Islet of Langerhans (tissue), 1 donor: ENCODE measurements around the gene MAN1B1.
"Not testable (repeated sequence)": the region's sequence is repeated elsewhere in the genome, so short reads cannot be mapped to it uniquely, and the experiment has no call there.

Source experiments
- FAIRE-seq: peaks from one replicate; lab custom pipeline; 2011; peaks lifted over from hg19 to GRCh38; lab: Jason Lieb, UNC

MAN1B1 gene

DNA sequence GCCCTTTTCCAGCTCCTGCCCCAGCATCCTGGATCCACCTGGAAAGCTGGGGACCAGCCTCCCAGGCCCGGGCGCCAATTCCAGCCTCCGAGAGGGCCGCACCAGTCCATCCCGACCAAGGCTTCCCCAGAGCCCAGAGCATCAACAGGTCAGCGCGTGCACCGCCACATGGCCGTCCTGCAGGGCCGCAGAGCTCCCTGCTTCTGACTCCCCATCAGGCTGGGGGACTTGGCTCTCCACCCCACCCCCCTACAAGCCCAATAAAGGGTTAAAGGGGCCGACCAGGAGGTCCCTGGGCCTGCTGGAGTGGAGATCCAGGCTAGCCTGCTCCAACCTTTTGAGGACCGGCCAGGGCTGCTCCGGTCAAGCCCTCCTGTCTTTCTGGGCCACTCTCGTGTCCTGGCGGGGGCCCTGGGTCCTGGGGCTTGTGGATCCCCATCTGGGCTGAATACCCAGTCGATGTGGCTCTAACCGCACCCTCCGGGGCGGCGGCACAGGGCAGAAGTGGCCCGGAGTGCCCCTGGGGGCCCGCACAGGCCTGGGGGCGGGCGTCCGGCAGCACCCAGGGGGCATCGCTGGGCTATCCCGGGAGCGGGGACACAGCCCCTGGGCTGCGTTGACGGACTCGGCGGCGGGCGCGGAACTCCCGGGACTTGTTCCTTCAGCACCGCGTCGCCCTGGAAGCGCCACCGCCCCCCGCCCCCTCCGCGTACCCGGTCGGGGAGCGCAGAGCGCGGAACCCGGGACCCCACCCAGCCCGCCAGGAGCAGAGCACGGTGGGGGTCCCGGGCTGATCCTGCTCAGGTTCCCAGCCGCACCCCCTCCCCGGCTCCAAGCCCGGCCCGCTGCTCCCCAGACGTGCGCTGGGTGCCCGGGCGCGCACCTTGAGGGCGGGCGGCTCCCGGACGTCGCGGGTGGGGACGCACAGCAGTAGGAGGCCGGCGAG is 33.5 kb upstream of the MAN1B1 start:
- no peak for FAIRE-seq

DNA sequence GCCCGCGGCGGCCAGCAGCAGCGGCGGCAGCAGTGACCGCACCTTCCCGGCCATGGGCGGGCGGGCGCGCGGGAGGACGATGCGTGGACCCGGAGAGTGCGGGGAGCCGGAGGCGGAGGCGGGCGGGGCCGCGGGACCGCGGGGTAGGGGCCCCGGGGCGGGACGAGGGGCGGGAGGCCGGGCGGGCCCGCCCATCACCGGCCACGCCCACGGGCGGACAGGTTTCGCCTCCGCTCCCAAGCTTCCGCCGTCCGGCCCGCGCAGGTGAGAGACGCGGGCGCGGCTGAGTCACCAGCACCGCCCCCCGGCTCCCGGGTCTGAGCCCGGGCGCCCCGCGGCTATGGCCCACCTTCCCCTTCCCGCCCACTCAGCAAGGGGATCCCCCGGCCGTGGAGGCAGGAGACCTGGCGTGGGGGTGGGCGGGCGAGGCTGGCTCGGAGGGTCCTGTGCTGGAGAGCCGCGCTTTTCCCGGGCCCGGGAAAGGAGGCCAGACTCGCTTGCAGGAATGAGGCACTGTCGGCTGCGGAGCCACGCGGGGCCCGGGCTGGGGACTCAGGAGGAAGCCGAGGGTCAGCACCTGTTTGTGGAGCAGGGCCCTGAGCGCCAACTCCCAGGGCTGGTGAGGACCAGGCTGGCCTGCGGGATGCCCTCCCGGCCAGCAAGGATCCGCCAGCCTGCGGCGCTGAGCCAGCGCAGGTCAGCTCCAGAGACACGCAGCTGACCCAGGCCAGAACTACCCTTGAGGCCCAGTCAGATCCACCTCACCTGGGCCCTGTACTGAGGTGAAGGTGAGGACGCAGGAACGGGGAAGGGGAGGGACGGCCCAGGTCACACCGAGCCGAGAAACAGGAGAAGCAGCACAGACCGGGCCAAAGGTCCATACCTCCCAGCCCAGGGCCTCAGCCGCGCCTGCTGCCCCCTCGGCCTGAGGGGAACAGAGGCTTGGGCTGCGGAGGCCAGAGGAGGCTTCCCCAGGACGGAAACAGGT is 32.5 kb upstream of the MAN1B1 start, which contains the start of gene ENTPD2:
Gene ENTPD2, minus strand, starts transcription at position 118 of the 988 bp plus-strand sequence. Its CDS starts 64 bp downstream, at position 54.
- FAIRE-seq = no peak

DNA sequence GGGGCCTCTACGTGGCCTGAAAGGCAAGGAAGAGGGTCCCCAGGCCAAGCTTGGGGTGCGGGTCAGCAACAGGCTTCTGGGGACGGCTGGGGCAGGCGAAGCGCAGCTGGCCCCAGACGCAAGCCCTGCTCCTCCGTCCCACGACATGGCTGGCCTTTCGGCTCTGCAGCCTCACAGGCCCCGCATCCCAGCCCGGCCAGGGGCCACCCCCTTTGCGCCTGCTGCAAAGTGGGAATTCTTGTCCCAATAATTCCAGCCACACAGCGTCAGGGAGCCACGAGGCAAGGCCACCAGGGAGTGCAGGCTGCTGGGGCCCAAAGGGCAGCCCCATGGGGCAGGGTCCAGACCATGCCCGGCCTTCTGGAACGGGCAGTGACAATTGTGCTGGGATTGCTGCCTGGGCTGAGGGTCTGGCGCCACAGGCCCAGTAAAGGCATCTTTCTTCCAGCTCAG is 31.8 kb upstream of the MAN1B1 start:
- FAIRE-seq = no peak

DNA sequence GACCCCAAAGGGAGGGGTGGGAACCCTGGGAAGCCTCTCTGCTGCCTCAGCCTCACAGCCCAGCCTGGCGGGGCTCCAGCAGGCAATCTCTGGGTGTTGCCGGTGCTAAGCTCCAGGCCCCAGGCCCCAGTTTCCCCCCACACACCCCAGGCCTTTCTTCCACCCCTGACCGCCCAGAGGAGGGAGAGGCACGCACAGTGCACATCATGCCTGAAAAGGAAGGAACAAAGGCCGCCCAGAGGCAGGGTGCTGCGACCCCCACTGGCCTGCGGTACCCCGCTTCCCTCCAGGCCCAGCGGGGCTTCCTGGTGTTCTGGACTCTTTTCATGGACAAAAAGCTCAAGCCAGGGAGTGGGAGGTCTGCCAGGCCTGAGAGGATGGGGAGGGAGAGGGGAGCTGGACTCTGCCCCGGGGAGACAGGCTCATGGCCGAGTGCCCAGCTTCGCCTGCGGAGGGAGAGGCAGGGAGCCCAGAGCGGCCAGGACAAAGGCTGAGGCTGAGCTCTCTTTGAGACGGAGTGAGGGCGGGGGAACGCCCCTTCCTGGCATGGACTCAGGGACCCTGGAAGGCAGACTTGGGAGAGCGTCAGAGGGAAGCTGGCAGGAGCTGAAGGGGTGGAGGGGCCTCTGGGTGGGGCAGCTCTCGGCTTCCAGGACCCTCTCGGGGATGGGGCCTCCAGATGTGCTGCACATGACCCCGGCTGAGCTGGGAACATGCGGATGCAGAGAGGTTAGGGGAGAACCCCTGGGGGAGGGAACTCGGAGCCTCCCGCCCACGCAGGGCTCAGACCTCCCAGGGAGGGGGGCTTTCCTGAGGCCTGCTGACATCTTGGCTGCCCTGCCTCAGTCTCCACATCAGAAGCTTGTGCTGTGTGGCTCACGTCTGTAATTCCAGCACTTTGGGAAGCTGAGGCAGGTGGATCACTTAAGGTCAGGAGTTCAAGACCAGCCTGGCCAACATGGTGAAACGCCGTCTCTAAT is 31.1 kb upstream of the MAN1B1 start:
- FAIRE-seq = no peak

DNA sequence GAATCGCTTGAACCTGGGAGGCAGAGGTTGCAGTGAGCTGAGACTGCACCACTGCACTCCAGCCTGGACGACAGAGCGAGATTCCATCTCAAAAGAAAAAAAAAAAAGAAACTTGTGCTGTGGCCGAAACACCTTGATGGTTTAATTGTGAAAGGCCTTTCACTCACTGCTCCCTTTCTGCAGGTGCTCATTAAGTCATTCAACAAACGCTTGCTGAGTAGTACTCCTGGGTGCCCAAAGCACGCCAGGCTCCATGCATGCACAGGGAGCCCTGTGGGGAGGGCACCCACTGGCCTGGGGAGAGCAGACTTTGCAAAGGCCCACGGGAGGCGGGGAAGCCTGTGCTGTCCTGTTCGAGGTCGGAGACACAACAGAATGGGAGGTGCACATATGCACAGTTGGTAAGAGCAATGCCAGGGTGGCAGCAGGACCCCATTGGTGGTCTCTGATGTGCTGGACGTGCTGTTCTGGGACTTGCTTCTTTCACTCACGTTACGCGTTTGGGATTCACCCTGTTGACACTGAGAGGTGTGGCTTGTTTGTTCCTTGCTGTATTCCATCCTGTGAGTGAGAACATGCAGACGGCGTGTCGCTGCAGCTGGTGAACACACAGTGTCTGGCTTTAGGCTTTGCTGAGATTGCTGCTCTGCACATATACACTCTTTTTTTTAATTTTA is 29.9 kb upstream of the MAN1B1 start:
- no peak for FAIRE-seq

DNA sequence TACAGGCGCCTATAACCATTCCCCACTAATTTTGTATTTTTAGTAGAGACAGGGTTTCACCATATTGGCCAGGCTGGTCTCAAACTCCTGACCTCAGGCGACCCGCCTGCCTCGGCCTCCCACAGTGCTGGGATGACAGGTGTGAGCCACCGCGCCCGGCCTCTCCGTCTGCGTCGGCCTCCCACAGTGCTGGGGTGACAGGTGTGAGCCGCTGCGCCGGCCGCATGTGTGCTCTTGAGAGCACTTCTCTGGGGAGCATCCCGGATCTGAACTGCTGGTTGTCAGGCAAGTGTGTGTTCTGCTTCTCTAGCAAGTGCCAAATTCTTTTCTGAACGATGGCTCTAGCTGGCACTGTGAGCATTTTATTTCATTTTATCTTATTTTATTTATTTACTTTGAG is 29.2 kb upstream of the MAN1B1 start:
- FAIRE-seq = no peak

DNA sequence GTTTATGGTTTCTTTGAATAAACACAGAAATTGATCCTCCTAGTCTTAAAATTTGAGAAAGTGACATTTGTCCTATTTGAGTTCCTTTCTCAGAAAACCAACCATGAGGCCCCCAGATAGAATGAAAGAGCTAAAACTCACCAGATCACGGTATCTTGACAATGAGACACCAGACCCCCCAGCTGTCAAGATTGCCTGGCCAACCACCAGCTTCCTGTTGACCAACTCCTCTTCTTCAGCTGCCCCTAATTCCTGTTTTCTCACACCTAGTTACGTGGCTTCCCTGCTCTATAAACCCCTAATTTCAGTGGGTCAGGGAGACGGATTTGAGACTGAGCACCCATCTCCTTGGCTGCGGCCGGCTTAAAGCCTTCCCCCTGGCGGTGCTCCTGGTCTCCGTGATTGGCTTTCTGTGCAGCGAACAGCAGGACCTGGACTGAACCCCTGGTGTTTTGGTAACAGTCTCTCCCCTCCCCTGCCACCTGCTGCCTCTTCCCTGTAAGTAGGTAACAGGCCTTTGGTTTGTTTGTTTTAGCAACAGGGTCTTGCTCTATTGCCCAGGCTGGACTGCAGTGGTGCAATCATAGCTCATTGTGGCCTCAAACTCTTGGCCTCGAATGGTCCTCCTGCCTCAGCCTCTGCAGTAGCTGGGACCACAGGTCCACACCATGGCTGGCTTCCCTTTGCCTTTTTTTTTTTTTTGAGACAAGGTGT is 28.1 kb upstream of the MAN1B1 start:
- FAIRE-seq = no peak

DNA sequence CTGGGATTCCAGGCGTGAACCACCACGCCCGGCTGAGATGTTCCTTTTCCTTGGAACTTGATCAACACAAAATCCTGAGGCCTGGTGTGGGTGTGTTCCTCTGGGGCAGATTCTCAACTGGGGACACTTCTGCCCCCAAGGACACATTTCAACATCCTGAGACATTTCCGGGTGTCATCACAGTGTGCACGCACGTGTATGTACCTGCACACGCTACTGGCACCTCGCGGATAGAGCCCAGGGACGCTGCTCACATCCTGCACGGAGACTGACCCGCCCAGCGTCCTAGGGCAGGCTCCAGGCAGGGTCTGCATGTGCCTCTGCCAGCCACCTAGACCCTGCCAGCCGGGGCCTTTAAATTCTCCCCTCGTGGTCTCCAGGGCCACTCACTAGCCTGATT is 24.4 kb upstream of the MAN1B1 start:
- no peak for FAIRE-seq

DNA sequence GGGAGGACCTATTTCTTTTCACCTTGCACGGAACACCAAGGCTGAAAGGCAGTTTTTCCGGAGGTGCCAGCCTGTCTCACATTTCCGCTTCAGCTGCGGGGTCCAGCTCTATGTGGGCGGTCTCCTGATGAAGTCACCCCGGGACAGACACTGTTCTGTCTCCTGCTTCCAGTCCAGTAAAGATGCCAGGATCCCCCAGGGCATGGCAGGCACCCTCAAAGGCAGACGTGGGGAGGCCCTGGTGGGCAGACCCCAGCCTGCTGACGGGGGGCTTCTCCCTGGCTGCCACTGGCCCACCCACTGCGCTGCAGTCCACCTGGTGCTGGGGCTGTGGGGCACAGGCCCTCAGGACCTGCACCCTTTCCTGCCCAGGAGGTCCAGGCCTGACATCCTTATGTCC is 24.0 kb upstream of the MAN1B1 start:
- FAIRE-seq = not testable (repeated sequence)

DNA sequence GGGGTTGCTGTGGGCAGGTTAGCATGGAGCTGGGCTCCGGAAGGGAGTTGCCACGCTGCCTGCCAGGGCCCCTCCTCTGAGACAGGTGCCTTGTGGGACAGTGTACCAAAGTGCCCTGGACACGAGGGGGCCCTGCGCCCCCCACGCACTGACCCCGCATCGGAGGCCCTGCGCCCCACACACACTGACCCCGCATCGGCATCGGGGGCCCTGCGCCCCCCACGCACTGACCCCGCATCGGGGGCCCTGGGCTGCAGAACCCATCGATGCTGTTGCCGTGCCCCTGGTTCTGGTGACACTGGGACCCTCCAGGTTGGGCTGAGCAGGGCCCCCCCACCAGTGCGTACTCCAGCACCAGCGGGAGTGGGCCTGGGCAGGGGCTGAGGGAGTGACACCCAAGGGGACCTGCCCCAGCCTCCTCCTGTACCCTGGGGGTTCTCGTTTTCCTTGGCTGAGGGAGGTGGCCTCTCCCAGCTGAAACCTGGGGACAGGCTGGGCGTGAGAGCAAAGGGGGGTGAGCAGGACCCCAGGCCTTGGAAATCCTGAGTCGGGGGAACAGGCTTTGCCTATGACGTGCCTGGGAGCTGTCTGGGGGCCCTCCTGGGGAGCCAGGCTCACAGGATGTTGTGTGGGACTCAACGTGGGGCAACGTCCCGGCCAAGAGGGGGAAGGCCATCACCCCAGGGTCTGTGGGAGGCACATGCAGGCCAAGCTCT is 23.3 kb upstream of the MAN1B1 start:
- FAIRE-seq = no peak

DNA sequence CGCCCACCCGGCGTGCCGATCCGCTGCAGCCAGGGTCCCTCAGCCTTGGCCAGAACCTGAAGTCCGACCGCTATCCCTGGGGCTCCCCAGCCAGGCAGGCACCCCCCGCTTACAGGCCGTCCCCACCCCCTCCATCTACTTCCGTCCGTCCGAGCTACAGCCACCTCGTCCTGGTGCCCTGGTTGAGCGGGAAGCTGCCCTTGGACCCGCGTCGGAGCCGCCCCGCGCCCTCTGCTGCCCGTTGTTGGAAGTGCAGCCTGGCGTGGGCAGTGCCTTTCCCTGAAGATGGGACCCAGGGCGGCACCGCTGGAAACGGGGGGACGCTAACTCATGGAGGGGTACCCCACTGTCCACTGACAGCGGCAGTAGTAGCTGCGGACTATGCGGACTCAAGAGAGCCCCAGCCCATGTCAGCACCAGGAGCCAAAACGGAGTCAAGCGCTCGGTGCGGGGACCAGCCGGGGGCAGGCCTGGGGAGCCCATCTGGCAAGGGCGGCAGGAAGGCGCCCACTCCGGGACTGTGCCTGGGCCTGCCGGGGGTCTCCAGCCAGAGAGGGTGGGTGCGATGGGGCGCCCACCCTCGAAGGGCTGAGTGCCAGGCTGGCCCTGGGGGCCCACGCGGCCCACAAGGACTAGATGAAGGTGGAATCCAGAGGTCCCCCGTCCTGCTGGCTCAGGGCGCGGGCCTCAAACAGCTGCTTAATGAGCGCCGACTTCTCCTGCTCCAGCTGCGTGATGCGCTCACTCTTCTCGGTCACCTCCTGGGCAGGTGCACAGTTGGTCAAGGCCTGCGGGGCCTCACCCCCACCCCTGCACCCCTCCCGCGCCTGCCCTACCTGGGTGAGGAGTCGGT is 22.5 kb upstream of the MAN1B1 start:
- no peak for FAIRE-seq

DNA sequence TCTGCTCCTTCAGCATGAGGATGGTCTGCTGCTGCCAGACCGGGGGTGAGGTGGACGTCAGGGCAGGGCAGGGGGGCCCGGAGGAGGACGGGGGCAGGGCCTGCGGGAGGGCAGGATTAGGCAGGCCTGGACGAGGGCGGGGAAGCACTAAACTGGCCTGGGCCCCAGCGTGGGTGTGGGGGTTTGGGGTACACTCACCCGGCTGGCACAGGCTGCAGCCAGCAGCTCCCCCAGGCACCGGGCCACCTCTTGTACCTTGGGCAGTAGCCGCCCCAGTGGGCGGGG is 22.0 kb upstream of the MAN1B1 start:
- FAIRE-seq = no peak

DNA sequence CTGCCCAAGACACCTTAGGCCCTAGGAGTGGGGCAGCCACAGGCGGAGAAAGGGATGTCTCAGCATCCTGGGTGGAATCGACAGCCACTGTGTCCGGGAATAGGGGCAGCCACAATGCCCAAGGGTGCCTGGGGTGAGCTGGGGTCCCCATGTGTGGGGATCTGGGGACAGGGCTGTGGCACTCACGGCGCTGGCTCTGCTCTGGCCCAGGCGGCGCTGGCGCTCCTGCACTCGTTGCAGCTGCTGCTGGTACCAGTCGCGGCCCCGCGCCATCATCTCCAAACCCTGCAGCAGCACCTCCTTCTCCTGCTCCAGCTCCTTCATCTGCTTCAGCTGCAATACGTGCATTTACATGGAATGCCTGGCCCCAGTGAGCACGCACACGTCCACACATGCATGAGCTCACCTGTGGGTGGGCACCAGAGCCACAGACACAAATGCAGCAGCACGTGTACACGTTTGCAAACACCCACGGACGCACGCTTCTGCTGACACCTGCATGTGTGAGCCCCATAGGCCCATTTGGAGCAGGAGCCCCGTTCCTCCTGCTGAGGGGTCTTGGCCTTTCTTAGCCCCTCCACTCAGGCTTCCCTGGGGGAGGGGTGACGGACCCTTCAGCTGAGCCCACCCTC is 21.3 kb upstream of the MAN1B1 start:
- no peak for FAIRE-seq

DNA sequence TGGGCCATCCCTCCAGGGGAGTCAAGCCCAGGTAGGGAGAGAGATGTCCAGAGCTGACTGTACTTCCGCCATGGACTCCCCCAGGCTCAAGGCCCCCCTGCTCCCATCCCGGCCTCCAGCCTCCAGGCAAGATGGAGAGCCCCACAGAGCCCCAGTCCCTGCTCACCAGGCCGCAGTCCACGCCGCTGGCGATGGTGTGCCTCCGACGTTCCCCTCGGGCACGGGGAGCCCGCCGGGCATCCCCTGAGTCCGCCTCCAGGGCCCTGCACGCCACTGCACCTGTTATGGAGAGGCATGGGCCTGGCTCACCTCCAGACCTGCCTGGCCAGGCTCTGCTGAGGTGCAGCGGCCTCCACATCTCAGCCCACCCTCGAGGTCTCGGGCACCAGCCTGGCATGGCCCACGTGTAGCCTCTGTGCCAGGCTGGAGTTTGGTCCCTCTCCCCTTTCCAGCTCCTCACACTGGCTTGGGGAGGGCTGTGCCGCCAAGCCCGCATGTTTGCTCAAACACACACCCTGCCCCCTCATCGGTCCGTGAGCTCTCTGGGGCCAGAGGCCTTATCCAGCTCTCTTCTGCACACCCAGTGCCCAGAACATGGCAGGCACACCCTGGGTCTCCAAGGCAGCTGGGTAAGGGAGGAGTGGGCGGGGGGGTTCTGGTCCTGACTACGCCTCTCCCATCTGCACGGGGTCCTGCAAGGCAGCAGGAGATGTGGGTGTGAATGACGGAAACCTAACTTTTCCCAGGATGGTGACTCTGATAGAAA is 20.5 kb upstream of the MAN1B1 start:
- no peak for FAIRE-seq

DNA sequence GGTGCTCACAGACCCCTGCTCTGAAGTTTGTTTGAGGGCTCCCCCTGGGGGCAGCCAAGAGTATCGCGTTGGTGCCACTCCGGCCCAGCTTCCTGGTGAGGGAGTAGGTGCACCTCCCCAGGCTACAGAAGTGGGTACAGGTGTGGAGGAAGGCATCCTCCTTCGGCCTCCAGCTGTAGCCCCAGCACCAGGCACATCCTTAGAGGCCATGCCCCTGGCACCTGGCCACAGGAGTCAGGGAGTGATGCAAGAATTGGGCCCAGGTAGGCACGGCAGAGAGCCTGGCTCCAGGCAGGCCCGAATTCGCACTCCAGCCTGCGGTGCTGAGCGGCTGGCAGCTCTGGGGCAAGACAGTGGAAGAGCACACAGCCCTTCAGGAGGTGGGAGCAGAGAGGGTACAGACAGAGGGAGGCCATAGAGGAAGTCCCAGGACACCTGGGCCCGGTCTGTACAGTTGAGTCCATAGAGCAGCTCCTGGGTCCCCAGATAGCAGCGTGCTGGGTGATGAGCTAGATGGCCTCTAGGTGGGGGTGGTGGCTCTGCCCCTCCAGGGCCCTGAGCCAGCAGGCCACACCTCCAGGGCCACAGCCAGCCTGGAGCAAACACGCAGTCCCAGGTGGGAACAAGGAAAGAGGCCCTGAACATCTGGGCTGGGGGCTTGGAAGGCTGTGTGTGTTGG is 18.8 kb upstream of the MAN1B1 start:
- no peak for FAIRE-seq

DNA sequence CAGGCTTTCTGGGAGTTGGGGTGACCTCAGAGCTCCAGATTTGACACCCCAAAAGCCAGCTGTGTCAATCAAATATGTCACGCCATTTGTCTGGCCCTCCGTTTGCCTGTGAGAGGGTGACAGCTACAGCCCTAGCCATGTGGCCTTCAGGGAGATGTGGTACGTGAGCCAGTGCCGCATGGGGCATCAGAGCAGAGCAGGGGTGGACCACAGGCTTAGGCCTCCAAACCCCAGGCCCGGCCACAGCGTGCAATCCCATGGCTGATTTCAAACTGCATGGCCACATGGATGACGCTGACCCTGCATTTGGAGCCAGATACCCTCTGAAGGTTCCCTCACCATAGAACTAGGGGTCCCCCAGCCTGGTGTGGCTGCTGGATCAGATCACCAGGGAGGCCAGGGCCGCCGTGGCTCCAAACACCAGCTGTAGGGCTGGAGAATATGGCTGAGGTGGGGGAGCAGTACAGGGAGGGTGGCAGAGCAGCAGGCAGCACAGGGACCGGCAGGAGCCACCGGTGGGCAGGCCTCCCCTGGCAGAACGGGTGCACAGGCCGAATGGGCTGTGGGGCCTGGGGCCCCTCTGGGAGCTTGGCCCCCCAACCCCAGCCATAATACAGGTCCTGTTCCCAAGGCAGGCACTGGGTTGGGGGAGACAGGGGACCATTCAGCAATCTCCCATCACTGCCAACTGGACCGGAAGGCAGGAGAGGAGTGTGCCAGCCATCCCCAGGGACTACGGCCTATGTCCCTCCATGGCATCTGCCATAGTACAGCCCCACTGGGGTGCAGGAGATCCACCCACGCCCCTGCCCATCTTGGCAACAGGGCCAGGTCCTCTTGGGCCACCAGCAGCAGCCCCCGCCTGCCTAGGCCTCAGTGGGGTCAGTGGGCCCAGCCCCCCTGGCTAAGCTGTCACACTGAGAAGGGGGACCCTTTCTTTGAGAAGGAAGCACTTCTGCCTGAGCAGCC is 18.0 kb upstream of the MAN1B1 start:
- no peak for FAIRE-seq
